Endothelial cell of hepatic sinusoid (primary cell): ENCODE data around the gene DCUN1D3.

ENCODE experiments used
- in situ Hi-C: cut with HindIII; loops from 2 replicates; pipeline ENCODE4 v1.10.0; 2017; ENCODE audit warnings: low sequenced_read_pairs

DCUN1D3 gene

DNA sequence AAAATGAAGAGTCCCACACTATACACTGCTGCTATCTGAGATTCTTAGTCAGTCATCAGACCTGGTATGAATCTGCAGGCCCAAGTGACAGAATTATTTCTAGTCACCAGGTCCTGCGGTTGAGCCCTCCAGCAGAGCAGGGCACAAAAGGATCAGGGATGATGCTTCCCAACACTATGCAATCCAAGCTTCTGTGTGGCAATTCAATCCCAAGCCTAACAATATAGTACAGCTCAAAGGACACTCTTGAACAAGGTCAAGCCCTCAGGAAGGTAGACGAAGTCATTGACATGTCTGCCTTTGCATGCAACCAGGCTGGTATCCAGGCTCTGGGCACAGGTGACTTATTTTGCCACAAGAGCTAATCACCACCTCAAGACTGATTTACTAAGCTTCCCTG, 5.8 kb downstream of the DCUN1D3 start:
- in situ Hi-C loops = no loop called here

DNA sequence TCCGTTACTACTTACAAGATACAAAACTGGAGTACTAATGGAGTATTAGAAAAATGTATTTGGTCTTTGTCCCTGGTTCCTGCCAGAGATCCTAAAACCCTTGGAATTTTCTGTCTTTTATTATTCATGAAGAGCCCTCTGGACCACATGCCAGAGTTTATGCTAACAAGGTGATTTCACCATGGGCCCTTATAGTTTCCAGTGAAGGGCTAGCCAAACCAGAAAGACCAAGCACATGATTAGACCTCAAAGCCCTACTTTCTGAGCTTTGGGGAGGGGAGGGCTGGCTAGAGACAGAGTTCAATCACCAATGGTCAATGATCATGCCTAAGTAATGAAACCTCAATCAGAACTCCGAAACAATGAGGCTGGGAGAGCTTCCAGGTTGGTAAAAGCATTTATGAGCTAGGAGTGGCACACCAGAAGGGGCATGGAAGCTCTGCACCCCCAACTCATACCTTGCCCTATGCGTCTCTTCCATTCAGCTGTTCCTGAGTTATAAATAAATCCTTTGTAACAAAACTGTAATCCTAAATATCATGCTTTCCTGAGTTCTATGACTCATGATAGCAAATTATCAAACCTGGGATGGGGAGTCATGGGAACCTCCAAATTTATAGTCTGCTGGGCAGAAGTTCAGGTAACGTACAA, 10.4 kb downstream of the DCUN1D3 start:
- in situ Hi-C loops = no loop called here

- in situ Hi-C loops = no loop called here
Observed at GRCh38 chr16:20887207-20887606, 13.0 kb downstream of the DCUN1D3 start.

- in situ Hi-C loops = no loop called here
Observed at GRCh38 chr16:20886320-20886719, 13.8 kb downstream of the DCUN1D3 start.

- in situ Hi-C loops = no loop called here
Observed at GRCh38 chr16:20884240-20884556, 16.0 kb downstream of the DCUN1D3 start.

- in situ Hi-C loops = no loop called here
Observed at GRCh38 chr16:20883554-20884239, 16.5 kb downstream of the DCUN1D3 start.

DNA sequence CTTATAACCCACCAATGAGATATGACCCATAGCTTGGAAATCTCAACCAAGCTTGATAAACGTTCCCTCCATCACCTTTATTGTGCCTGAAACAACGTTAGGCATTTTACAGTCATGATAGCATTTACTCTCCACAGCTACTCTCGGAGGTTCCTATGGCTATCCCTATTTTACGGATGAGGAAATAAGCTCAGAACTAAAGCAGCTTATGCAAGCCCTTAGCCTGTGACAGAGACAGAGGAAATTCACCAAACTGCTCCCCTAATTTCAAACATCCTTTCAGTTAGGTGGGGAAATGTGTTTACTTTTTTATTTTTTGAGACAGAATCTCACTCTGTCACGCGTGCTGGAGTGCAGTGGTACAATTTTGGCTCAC, 18.7 kb downstream of the DCUN1D3 start:
- in situ Hi-C loops = no loop called here

- in situ Hi-C loops = no loop called here
Observed at GRCh38 chr16:20880867-20881502, 19.2 kb downstream of the DCUN1D3 start.

- in situ Hi-C loops = no loop called here
Observed at GRCh38 chr16:20879175-20880040, 20.8 kb downstream of the DCUN1D3 start.

DNA sequence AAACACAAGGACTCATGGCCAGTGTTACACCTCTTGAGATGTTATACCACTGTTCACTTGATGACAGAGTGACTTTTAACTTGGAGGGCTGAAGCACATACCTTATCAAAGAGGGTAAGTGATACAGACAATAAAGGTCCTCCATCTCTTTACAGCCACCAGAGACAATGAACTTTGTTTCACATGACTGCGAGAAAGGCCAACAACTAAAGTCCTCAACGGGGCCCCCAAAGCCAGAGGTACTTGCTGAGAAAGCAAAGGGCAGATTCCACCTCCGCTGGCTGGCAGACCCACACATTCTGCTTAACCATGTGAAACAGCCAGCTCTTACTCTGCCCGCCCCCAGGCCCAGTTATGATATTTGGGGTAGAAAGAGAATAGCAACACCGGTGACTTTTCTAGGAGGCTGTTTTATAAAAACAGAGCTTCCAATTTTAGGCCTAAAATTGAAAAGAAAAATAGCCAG, 21.4 kb downstream of the DCUN1D3 start:
- in situ Hi-C loops = no loop called here

GRCh38 chr16:20875355-20875650, 24.9 kb downstream of the DCUN1D3 start:
- in situ Hi-C loops = no loop called here

GRCh38 chr16:20874088-20874581, 26.0 kb downstream of the DCUN1D3 start:
- in situ Hi-C loops = no loop called here

DNA sequence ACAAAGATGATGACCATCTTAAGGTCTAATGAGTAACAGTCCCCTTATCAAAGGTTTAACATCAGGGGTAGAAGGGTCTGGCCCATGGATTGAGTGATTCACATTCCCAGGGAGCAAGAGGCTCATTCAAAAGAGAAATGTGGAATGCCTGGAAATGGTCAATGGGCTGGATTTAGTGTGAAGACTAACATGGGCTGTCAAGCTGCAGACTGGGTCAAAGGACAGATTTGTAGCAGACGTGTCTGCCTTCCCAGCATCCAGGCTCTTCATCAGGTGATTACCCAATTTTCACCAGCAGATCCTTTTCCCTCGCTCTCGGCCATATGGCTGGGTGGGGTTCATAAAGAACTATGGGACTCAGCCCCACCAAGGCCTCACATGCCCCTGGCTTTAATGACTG, 26.8 kb downstream of the DCUN1D3 start:
- in situ Hi-C loops = no loop called here

DNA sequence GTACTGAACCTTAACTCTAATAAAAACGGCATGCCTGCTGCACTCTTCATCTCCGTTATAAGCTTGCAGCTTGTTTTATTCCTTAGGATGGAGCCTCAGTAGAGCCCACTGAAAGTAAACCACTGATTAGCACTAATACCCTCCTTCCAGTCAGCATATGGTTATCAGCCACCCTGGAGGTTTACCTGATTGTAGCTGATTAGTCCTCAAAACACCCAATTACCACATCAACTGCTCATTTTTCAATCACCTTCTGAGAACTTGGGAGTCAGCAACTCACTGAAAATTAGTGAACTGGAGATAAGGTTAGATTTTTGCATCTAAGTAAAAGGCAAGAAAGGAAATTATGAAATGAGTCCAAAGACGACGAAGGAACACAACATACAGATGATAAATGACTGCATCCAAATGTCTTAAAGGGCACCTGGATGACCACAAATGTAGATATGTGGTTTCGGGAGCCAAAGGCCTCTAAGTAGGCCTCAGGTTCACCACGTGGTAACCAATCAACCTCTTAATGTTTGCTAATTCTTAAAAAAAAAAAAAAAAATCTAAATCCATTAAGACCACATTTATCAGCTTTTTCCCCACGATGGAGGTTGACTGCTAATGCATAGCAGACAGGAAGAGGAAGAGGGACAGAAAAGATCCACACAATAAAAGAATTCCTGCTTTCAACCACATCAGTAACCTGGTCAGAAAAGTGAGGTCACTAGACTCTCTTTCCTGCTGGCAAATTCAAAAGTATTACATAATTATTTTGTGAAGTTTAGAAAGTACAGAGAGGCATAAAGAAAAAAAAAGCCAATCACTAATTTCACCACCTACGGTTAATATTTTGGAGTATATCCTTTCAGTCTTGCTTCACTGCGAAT, 28.0 kb downstream of the DCUN1D3 start:
- in situ Hi-C loops = no loop called here

DNA sequence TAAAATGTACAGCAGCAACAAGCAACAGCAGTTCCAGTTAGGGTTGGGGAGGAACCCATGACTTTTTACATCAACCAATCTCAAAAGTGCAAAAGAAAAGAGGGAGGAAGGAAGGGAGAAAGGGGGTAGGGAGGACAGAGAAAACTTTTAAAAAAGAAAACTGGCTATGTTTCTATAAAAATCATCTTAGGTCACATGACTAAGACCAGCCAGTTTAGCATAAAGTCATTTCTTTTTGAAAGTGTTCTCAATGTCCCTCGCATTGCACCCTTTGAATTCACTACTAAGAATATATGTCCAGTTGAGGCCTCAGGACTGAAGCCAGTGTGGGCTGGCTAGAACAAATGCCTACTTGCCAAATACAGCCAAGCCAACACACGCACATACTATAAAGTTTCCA, 28.9 kb downstream of the DCUN1D3 start:
- in situ Hi-C loops = no loop called here

- in situ Hi-C loops = no loop called here
Observed at GRCh38 chr16:20870122-20870820, 29.9 kb downstream of the DCUN1D3 start.

- in situ Hi-C loops = no loop called here
Observed at GRCh38 chr16:20868890-20869289, 31.3 kb downstream of the DCUN1D3 start.

DNA sequence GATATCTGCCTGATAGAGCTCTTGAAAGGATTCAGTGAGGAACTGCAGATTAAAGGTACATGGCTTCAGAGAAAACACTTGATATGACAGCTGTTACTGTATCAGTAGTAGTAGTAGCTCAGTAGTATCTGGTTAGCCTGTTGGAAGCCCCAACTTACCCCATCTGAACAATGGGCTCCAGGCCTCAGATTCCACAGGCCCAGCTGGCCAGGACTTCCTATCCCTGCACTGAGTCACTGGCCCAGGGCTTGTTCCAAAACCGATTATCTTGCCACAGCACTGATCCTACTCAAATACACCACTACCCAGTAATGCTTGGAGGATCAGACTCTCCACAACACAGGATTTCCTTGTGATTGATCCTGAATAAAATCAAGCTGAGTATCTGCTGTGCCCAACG, 32.6 kb downstream of the DCUN1D3 start:
- in situ Hi-C loops = no loop called here

DNA sequence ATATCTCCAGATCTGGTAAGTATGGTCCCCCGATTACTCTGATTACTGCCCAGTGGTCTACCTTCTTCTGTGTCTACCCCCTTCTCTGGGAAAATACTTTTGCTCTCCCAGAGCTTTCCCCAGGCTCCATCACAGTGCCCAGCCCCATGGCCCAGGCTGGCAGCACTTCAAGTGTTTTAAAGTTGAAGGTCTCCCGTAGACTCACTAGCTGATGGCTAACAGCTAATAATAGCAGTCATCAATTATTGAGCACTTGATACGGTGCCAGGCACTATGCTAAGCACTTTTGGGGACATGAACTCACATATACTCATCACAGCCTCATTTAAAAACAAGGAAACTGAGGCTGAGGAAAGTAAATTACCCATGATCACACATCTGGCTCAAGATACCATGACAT, 33.4 kb downstream of the DCUN1D3 start:
- in situ Hi-C loops = no loop called here
